Keratinocyte (primary cell): Measurements from ENCODE around the gene FHOD3. TPM values are rescaled to one million over a fixed set of nuclear protein-coding genes. Genes with fewer than 3 reads are reported as not detected.
A peak's percentile ranks its signal among the peaks of the same experiment; 100 is the strongest.

Experiments
- DNase-seq: peaks from one replicate; pipeline ENCODE4 v3.0.0-alpha.2; 2011; ENCODE audit warnings: low read depth, missing footprints, low spot score
- FAIRE-seq: peaks from 2 replicates; lab custom pipeline; 2011; peaks lifted over from hg19 to GRCh38; lab: Jason Lieb, UNC
- H2AFZ ChIP-seq: 2 replicates; pipeline ENCODE4 v1.6.0; 2012; ENCODE audit warnings: low read length, control low read depth, inconsistent platforms; ENCODE audit not compliant: control insufficient read depth
- H3K27ac ChIP-seq: 2 replicates; pipeline ENCODE4 v1.5.1; 2011; ENCODE audit warnings: low read length; ENCODE audit not compliant: control insufficient read depth, insufficient read depth
- H3K27me3 ChIP-seq: 3 replicates; pipeline ENCODE4 v1.6.0; 2011; ENCODE audit warnings: low read length; ENCODE audit not compliant: control insufficient read depth, insufficient read depth; ENCODE audit errors: extremely low read depth
- H3K36me3 ChIP-seq, 2 experiments: 2 replicates in 1 of 2; 3 replicates in 1 of 2; pipeline ENCODE4 v1.5.1; 2011; ENCODE audit warnings: low read length in 2 of 2, mild to moderate bottlenecking in 1 of 2; ENCODE audit not compliant: control insufficient read depth in 2 of 2, insufficient read depth in 2 of 2; ENCODE audit errors: extremely low read depth in 1 of 2
- H3K4me1 ChIP-seq: 3 replicates; pipeline ENCODE4 v1.5.1; 2011; ENCODE audit warnings: low read length; ENCODE audit not compliant: control insufficient read depth, insufficient read depth; ENCODE audit errors: extremely low read depth
- H3K4me2 ChIP-seq: 3 replicates; pipeline ENCODE4 v1.6.0; 2011; ENCODE audit warnings: low read depth, low read length; ENCODE audit not compliant: control insufficient read depth, insufficient read depth; ENCODE audit errors: extremely low read depth
- H3K4me3 ChIP-seq, 3 experiments: fragments of 200-600 bp in 1 of 3; sonication (generic) in 1 of 3; 2 replicates in 2 of 3; 3 replicates in 1 of 3; pipeline ENCODE4 v1.5.1; 2011 to 2016; ENCODE audit warnings: low read length in 3 of 3, mild to moderate bottlenecking in 3 of 3, control low read depth in 2 of 3, inconsistent platforms in 1 of 3, low read depth in 1 of 3, mixed read lengths in 1 of 3, mixed run types in 1 of 3, moderate library complexity in 1 of 3; ENCODE audit not compliant: control insufficient read depth in 2 of 3, insufficient read depth in 2 of 3; ENCODE audit errors: extremely low read depth in 1 of 3
- H3K79me2 ChIP-seq: 2 replicates; pipeline ENCODE4 v1.6.0; 2012; ENCODE audit warnings: low read length; ENCODE audit not compliant: control insufficient read depth, insufficient read depth
- H3K9ac ChIP-seq: 3 replicates; pipeline ENCODE4 v1.6.0; 2011; ENCODE audit warnings: low read length; ENCODE audit not compliant: control insufficient read depth, insufficient read depth; ENCODE audit errors: extremely low read depth
- H3K9me1 ChIP-seq: 3 replicates; pipeline ENCODE4 v1.6.0; 2011; ENCODE audit warnings: low read length; ENCODE audit not compliant: control insufficient read depth, insufficient read depth; ENCODE audit errors: extremely low read depth
- H3K9me3 ChIP-seq: 2 replicates; pipeline ENCODE4 v1.5.1; 2012; ENCODE audit warnings: low read depth, low read length; ENCODE audit not compliant: control insufficient read depth
- H4K20me1 ChIP-seq: 3 replicates; pipeline ENCODE4 v1.6.0; 2011; ENCODE audit warnings: low read length; ENCODE audit not compliant: control insufficient read depth, insufficient read depth; ENCODE audit errors: extremely low read depth
- CTCF ChIP-seq, 3 experiments: IDR thresholded peaks in 1 of 3; conservative IDR thresholded peaks in 1 of 3; optimal IDR thresholded peaks in 1 of 3; 2 replicates in 2 of 3; 3 replicates in 1 of 3; pipeline versions ENCODE3 to v1.5.1; 2011; ENCODE audit warnings: low read length in 3 of 3, mild to moderate bottlenecking in 3 of 3, moderate library complexity in 2 of 3, control low read depth in 1 of 3, inconsistent platforms in 1 of 3; ENCODE audit not compliant: insufficient read depth in 2 of 3; ENCODE audit errors: extremely low read depth in 1 of 3
- EZH2 ChIP-seq: IDR thresholded peaks from one replicate; pipeline ENCODE4 v1.6.1; 2012; ENCODE audit warnings: inconsistent platforms, mild to moderate bottlenecking, low read length, moderate library complexity
- dilution Hi-C: fragments of 300-500 bp; cut with MboI; formaldehyde crosslinking; loops from one replicate; pipeline ENCODE4 v1.7.0; 2020; ENCODE audit warnings: low sequenced_read_pairs; ENCODE audit not compliant: extremely low pct_ligation_motif_present
- polyA plus RNA-seq, 5 experiments: library from polyadenylated mRNA; depleted of rRNA in 3 of 5; stranded (reverse) in 3 of 5; stranded (forward) in 1 of 5; unstranded in 1 of 5; fragments of >200 nt; gene quantifications; 1 replicate in 1 of 5; 2 replicates in 3 of 5; 3 replicates in 1 of 5; pipeline versions ENCODE4 v1.2.1 to v1.2.3, GENCODE V29; 2011 to 2012; ENCODE audit warnings: missing spikeins in 2 of 5, low read depth in 1 of 5, low replicate concordance in 1 of 5

Gene FHOD3
- polyA plus RNA-seq, 1 donor (not counting 4 experiments of a cell fraction or from before 2014, with no cell fraction given): 7.7 TPM

GRCh38 chr18:36314754-36315153, 17.2 kb downstream of the FHOD3 start:
- DNase-seq (no peak), FAIRE-seq (peak; percentile 59)
- dilution Hi-C loops: no loop called here
- TF ChIP-seq EZH2: no peak
- TF ChIP-seq CTCF (optimal IDR thresholded peaks at IDR 0.05 in 1 of 3, IDR thresholded peaks at IDR 0.05 in 1 of 3, conservative IDR thresholded peaks at IDR 0.05 in 1 of 3; ENCODE audit: extremely low read depth in 1 of 3, insufficient read depth in 2 of 3, low read length in 3 of 3): no peak
- Histone ChIP-seq H3K79me2 (peaks cover 4% of the 10 kb centered on the region), H3K27ac (no peak overlapping the region), H3K9me1 (no peaks in the 10 kb centered on the region), H3K4me2 (peak overlapping the region; percentile 19), H3K9ac (no peak overlapping the region), H4K20me1 (no peaks in the 10 kb centered on the region), H3K4me3 (no peak overlapping the region), H3K9me3 (no peaks in the 10 kb centered on the region), H3K4me1 (peaks cover 42% of the 10 kb centered on the region), H3K36me3 (no peaks in the 10 kb centered on the region), H3K27me3 (no peaks in the 10 kb centered on the region), H2AFZ (no peak overlapping the region)

- Histone ChIP-seq H3K9me1 (no peaks in the 10 kb centered on the region), H3K4me1 (peaks cover 32% of the 10 kb centered on the region), H3K9me3 (no peaks in the 10 kb centered on the region), H3K4me3 (no peak overlapping the region), H3K27ac (no peak overlapping the region), H3K27me3 (no peaks in the 10 kb centered on the region), H2AFZ (no peak overlapping the region), H3K36me3 (no peaks in the 10 kb centered on the region), H4K20me1 (no peaks in the 10 kb centered on the region), H3K4me2 (no peak overlapping the region), H3K9ac (no peak overlapping the region), H3K79me2 (peaks cover 4% of the 10 kb centered on the region)
- no peak for FAIRE-seq
- DNase-seq: no peak
- no peak for TF ChIP-seq CTCF (optimal IDR thresholded peaks at IDR 0.05 in 1 of 3, IDR thresholded peaks at IDR 0.05 in 1 of 3, conservative IDR thresholded peaks at IDR 0.05 in 1 of 3; ENCODE audit: extremely low read depth in 1 of 3, insufficient read depth in 2 of 3, low read length in 3 of 3)
- TF ChIP-seq EZH2: no peak
- dilution Hi-C loops: no loop called here
Measured at GRCh38 chr18:36315736-36316135, 18.2 kb downstream of the FHOD3 start.
